Measurements from ENCODE around the gene CSGALNACT2. TPM values are rescaled to one million over a fixed set of nuclear protein-coding genes. Genes with fewer than 3 reads are reported as not detected.
A peak's percentile ranks its signal among the peaks of the same experiment; 100 is the strongest.

The CSGALNACT2 gene
- total RNA-seq, 1 experiment from 2014 or later: 30.0 TPM

DNA sequence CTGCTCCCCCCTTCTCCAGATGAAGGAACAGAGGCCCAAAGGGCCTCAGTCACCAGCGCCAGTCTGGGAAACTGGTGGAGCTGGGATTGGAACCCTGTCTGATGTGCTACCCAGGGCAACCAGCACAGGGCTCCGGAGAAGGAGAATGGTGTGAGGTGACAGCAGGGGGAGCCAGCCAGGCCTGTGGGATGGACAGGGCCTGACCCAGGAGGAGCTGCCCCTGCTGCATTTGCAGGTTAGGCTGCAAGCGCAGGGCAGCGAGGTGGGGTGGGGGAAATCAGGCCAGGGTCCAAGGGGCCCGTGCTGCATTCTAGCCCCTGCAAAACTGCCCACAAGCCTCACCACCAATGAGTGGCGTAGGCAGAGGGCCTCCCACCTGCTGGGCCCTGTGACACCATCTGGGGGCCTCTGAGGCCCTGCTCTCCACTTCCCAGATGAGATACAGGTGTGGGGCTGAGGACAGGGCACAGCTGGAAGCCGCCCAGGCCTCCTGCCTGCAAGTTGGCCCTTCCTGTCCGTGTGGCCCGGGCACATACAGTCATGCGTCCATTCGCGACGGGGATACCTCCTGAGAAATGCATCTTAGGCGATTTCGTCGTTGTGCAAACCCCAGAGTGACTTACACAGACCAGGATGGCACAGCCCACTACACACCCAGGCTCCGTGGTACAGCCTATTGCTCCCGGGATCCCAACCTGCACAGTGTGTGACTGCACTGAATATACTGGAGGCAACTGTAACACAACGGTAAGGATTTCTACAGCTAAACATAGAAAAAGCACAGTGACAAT lies 83.4 kb downstream of the CSGALNACT2 start:
- no peak overlapping the region for H3K27ac Mint-ChIP-seq (ENCODE audit: low read depth, unreplicated experiment)
- peak; percentile 23 for DNase-seq (ENCODE audit: unreplicated experiment)
- H3K9me3 Mint-ChIP-seq (ENCODE audit: unreplicated experiment): no peaks in the 10 kb centered on the region
- H3K36me3 Mint-ChIP-seq (ENCODE audit: insufficient read depth, unreplicated experiment): no peaks in the 10 kb centered on the region
- CTCF ChIA-PET: interaction anchor here (1.2 to 1.4 kb wide), 2 partner anchors 20 to 71 kb away, joined by 3 to 4 read pairs; no protein-coding TSS in a partner anchor
- H3K27me3 Mint-ChIP-seq (ENCODE audit: insufficient read depth, unreplicated experiment): peaks cover 15% of the 10 kb centered on the region
- H3K4me1 Mint-ChIP-seq (ENCODE audit: insufficient read depth, unreplicated experiment): peaks cover 6% of the 10 kb centered on the region
- POLR2A ChIA-PET: no interaction called here
- H3K4me3 Mint-ChIP-seq (ENCODE audit: unreplicated experiment): no peak overlapping the region
- intact Hi-C loops (cut with micrococcal nuclease): no loop called here
- TF ChIP-seq, protein P1, sequence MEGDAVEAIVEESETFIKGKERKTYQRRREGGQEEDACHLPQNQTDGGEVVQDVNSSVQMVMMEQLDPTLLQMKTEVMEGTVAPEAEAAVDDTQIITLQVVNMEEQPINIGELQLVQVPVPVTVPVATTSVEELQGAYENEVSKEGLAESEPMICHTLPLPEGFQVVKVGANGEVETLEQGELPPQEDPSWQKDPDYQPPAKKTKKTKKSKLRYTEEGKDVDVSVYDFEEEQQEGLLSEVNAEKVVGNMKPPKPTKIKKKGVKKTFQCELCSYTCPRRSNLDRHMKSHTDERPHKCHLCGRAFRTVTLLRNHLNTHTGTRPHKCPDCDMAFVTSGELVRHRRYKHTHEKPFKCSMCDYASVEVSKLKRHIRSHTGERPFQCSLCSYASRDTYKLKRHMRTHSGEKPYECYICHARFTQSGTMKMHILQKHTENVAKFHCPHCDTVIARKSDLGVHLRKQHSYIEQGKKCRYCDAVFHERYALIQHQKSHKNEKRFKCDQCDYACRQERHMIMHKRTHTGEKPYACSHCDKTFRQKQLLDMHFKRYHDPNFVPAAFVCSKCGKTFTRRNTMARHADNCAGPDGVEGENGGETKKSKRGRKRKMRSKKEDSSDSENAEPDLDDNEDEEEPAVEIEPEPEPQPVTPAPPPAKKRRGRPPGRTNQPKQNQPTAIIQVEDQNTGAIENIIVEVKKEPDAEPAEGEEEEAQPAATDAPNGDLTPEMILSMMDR (IDR thresholded peaks at IDR 0.05; ENCODE audit: unreplicated experiment): no peak
- BruUV-seq (replicated peaks): no TSS peak

DNA sequence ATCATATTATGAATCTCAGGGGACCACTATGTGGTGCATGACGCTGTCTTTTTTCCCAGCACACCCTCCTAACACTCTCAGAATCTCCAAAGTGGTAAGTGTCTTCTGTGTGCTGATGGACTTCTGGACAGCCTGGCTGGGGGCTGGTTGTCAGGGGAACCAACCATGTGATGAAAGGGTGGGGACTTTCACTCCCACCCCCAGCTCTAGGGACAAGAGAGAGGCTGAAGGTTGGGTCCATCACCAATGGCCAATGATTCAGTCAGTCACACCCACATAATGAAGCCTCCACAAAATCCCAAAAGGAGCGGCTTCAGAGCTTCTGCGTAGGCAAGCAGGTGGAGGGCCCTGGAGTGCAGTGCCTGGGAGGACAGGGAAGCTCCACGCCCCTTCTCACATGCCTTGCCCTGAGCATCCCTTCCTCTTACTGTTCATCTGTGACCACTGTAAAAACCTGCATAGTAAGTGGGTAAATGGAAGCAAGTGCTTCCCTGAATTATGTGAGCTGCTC lies 84.0 kb downstream of the CSGALNACT2 start:
- DNase-seq (ENCODE audit: unreplicated experiment): no peak
- H3K27ac Mint-ChIP-seq (ENCODE audit: low read depth, unreplicated experiment): no peak overlapping the region
- ChIA-PET CTCF (interaction anchor here (0.9 to 1.3 kb wide), 3 partner anchors 16 to 70 kb away, joined by 3 to 4 read pairs (median 3); no protein-coding TSS in a partner anchor), POLR2A (no interaction called here)
- intact Hi-C loops (cut with micrococcal nuclease): no loop called here
- TF ChIP-seq, protein P1 (IDR thresholded peaks at IDR 0.05; ENCODE audit: unreplicated experiment): no peak
- no peaks in the 10 kb centered on the region for H3K9me3 Mint-ChIP-seq (ENCODE audit: unreplicated experiment)
- peaks cover 15% of the 10 kb centered on the region for H3K27me3 Mint-ChIP-seq (ENCODE audit: insufficient read depth, unreplicated experiment)
- H3K4me3 Mint-ChIP-seq (ENCODE audit: unreplicated experiment): no peak overlapping the region
- H3K4me1 Mint-ChIP-seq (ENCODE audit: insufficient read depth, unreplicated experiment): peaks cover 6% of the 10 kb centered on the region
- H3K36me3 Mint-ChIP-seq (ENCODE audit: insufficient read depth, unreplicated experiment): no peaks in the 10 kb centered on the region
- BruUV-seq (replicated peaks): no TSS peak

DNA sequence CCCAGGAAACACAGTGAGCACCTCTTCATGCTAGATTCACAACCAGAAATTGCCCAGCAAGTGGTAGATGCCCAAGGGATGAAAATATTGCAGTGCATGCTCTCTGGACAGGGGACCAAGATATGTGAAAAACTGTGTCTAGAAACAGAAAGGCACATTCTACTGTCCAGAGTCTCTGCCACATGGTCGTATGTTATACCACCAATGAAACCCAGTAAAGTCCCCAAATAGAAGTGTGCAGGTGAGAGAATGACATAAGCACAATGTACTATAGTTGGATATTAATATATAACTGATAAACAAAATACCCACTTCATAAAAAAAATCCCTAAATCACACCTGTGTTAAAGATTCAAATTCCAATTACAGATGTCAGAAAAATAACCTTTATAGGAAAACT lies 84.8 kb downstream of the CSGALNACT2 start:
- peaks cover 15% of the 10 kb centered on the region for H3K27me3 Mint-ChIP-seq (ENCODE audit: insufficient read depth, unreplicated experiment)
- H3K4me3 Mint-ChIP-seq (ENCODE audit: unreplicated experiment): no peak overlapping the region
- H3K9me3 Mint-ChIP-seq (ENCODE audit: unreplicated experiment): no peaks in the 10 kb centered on the region
- CTCF ChIA-PET: interaction anchor here (0.9 to 1.3 kb wide), 3 partner anchors 17 to 69 kb away, joined by 3 to 4 read pairs (median 3); no protein-coding TSS in a partner anchor
- no peaks in the 10 kb centered on the region for H3K36me3 Mint-ChIP-seq (ENCODE audit: insufficient read depth, unreplicated experiment)
- intact Hi-C loops (cut with micrococcal nuclease): no loop called here
- H3K4me1 Mint-ChIP-seq (ENCODE audit: insufficient read depth, unreplicated experiment): peaks cover 6% of the 10 kb centered on the region
- POLR2A ChIA-PET: no interaction called here
- BruUV-seq (replicated peaks): no TSS peak
- no peak for DNase-seq (ENCODE audit: unreplicated experiment)
- H3K27ac Mint-ChIP-seq (ENCODE audit: low read depth, unreplicated experiment): no peak overlapping the region
- TF ChIP-seq, protein P1 (IDR thresholded peaks at IDR 0.05; ENCODE audit: unreplicated experiment): no peak

DNA sequence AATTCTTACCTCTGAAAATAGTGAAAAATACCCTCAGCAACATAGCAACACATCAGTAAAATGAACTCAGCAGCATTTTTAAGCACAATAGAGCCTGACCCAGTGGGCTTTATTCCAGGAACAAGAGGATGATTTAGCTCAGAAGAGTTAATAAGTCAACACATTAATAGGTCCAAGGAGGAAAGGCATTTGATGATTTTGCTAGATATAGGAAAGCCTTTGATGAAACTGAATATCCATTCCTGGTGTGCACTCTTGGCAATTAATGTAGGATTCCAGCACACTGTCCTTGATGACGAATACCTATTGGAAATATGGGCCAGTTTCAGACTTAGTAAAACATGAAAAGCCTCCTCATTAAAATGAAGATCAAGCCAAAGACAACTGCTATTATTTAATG lies 86.1 kb downstream of the CSGALNACT2 start:
- TF ChIP-seq, protein P1 (IDR thresholded peaks at IDR 0.05; ENCODE audit: unreplicated experiment): no peak
- intact Hi-C loops (cut with micrococcal nuclease): no loop called here
- ChIA-PET CTCF (no interaction called here), POLR2A (no interaction called here)
- Mint-ChIP-seq H3K27ac (ENCODE audit: low read depth, unreplicated experiment) (no peak overlapping the region), H3K9me3 (ENCODE audit: unreplicated experiment) (no peaks in the 10 kb centered on the region), H3K27me3 (ENCODE audit: insufficient read depth, unreplicated experiment) (peaks cover 15% of the 10 kb centered on the region), H3K4me1 (ENCODE audit: insufficient read depth, unreplicated experiment) (peaks cover 6% of the 10 kb centered on the region), H3K4me3 (ENCODE audit: unreplicated experiment) (no peak overlapping the region), H3K36me3 (ENCODE audit: insufficient read depth, unreplicated experiment) (no peaks in the 10 kb centered on the region)
- DNase-seq (ENCODE audit: unreplicated experiment): no peak
- BruUV-seq (replicated peaks): no TSS peak

All from MCF 10A (cell line).